HuH-7.5 (cell line): ENCODE data around the gene ADAMTS17.

Experiments
- DNase-seq: peaks from one replicate; pipeline ENCODE4 v3.0.0; 2011; ENCODE audit warnings: low spot score

The ADAMTS17 gene

GRCh38 chr15:100169615-100170290, 172.0 kb downstream of the ADAMTS17 start:
- no peak for DNase-seq

DNA sequence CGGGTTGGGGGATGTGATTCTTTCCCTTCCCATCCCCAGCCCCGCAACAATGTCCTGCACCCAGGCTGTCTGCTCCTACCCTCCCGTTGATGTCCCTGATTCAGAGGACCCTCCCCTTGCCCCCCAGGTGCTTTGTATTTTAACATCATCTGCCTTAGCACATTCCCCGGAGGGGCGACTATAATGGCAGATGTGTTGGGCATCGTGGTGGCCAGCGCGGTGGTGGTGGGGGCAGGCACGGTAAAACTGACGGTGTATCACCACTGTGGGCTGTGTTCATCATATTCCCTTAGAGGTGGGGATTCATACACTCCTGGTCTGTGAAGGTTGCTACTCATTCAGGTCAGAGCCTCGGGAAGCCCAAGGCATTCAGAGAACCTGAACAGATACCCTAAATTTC, 173.0 kb downstream of the ADAMTS17 start:
- no peak for DNase-seq

GRCh38 chr15:100167884-100168375, 173.8 kb downstream of the ADAMTS17 start:
- DNase-seq, result no peak

DNA sequence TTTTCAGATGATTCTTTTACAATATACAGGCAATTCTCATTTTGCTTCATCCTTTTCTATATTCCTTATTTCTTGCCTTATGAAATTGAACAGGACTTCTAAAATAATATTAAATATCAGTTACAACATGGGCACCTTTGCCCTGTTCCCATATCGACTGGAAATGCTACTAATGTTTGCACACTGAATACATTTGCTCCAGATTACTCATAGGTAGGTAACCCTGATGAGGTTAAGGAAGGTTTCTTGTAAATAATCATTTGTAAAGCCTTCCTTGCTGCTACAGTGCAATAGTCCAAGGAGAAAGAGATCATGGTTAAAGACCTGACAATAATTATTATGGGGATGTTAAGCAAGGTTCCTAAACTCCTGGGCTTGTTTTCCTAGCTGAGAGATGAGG, 175.5 kb downstream of the ADAMTS17 start:
- no peak for DNase-seq

DNA sequence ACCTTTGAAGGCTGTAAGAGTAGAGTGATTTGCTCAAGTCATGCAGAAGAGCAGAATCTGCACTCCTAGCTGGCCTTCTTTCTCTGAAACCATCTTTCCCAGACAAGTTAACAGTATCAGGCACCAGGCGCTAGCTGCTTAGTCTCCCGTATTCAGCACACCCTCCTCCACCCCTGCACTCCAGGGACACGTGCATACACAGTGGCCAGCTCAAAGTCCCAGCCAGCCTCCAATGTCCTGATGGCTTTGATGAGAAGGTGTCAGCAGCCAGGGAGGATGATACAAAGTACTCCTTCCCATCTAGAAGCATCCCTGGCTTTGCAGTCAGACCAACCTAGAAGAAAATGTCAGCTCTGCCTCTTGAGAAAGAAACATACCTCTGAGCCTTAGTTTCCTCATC, 177.8 kb downstream of the ADAMTS17 start:
- DNase-seq, result no peak

GRCh38 chr15:100160953-100161352, 180.8 kb downstream of the ADAMTS17 start:
- no peak for DNase-seq

DNA sequence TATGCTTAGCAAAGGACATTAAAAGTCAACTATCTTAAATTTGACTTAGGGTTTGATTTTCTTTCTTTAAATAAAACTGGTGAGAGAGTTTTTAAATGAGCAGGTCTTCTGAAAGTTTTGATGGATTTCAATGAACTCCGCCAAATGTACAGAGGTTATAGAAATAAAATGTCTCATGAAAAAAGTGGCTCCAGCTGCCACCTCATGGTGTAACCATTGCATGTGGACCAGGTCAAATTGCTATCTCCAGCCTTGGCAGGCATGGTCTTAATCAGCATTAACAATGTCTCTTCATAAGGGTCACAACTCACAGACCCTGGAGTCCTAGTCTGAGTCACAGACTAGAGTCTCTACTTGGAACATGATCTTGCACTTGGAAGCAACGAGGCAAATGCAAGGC, 182.3 kb downstream of the ADAMTS17 start:
- no peak for DNase-seq

DNA sequence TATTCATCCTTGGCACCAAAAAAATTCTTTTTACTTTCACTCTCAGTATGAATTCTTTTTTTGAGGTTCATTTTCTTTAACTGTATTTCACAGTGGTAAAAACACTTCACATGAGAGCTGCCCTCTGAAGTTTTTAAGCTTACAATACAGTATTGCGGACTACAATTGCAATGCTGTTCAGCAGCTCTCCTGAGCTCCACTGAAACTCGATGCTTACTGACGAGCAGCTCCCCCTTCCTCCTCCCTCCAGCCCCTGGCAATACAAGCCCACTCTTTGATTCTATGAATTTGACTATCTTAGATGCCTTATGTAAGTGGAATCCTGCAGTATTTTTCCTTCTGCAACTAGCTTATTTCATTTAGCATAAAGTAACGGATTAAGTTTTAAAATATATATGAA, 183.4 kb downstream of the ADAMTS17 start:
- DNase-seq, result no peak

DNA sequence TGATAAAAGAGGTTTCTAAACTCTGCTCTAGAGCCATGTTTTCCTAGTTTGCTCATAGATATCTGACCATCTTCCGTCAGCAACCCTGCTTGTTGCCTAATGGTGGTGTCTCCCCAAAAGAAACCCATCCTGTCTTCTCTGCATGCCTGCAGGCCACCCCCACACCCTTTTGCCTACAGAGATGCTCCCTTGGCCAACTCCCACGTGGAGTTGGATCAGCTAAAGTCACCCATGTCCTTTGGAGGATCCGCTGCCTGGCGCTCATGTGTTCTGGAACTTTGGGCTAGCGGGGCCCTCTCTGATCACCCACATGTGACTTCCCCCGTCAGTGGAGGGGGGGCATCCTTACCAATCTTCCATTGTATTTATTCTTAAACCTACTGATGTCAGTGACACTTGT, 185.6 kb downstream of the ADAMTS17 start:
- DNase-seq, result no peak

DNA sequence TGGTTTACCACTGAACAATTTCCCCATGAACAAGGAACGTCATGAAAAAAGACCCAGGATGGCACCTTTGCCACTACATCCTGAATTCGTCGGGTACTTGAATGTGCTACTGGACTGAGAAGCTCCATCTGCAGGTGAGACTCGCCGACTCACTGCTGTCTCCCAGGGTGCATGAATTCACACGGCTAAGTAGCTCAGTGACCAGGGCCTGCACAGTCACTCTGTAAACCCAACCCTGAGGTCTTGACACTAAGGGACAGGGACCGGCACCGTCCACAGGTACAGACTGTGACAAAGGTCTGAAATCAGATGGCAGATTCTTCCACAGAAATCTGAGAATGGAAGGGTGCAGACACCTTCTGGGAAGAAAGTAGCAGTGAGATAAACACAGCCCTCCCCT, 187.4 kb downstream of the ADAMTS17 start:
- DNase-seq, result no peak

GRCh38 chr15:100152463-100152862, 189.3 kb downstream of the ADAMTS17 start:
- DNase-seq, result no peak

DNA sequence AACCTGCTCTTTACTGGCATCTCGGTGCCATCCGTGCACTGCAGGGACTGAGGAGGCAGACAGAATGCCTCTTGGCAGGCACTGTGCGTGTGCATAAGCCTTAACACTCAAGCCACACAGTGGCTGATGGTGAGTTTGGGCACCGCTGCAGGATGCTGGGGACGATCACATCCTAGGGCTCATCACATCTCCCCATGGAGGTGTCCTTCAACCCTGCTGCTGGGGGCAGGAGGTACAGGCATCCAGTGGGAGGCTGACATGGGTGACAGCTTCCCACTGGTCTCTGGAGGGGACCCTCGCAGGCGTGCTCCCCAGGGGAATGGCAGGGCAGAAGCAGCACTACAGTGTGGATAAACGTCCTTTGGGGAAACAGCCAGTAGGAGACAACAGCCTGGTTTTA, 190.9 kb downstream of the ADAMTS17 start:
- DNase-seq, result no peak

GRCh38 chr15:100147828-100148227, 193.9 kb downstream of the ADAMTS17 start:
- DNase-seq, result no peak

GRCh38 chr15:100143378-100143777, 198.4 kb downstream of the ADAMTS17 start:
- DNase-seq, result no peak

GRCh38 chr15:100141311-100142001, 200.3 kb downstream of the ADAMTS17 start:
- DNase-seq, result no peak

GRCh38 chr15:100140527-100141308, 201.1 kb downstream of the ADAMTS17 start:
- no peak for DNase-seq

- no peak for DNase-seq
These were observed 207.2 kb downstream of the ADAMTS17 start for GRCh38 chr15:100134586-100134985.

- DNase-seq, result no peak
These were observed 207.6 kb downstream of the ADAMTS17 start for GRCh38 chr15:100134089-100134583.

- no peak for DNase-seq
These were observed 208.8 kb downstream of the ADAMTS17 start for GRCh38 chr15:100133001-100133400.

GRCh38 chr15:100132309-100132708, 209.5 kb downstream of the ADAMTS17 start:
- DNase-seq, result no peak

DNA sequence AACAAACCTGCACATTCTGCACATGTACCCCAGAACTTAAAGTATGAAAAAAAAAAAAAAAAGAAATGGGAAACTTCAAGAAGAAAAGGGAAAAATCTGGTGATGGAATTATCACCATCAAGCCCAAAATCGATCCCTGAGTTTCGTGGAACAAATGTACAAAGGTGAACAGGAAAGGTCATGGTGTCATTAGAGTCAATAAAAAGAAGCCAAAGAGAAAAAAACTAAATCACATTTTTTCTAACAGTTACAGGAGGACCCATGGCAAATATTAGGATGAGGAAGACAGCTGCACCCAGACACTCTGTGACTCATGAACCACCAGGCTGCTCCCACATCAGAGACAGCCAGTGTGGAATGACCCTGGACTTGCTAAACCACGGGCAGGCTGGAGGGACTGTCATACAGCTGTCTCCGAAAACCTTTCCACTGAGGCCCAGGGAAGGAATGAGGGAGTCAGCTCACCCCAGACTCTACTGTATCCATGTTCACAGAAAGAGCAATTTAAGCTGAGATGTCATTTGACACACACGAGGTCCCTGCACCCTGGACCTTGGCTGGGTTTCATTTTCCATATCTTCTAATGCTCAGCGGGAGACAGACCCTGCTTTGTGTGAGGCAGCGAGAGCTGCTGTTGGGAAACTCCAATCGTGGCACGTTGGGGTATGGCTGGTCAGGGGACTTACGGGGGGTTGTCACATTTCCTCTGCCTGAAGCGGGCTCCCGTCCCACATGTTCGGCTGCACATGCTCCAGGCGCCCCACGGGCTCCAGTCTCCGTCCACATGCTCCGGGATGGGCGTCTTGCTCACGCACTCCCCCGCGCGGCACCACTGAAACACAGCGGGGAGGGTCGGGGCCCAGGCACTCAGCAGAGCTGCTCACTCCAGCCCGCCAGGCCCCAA, 210.2 kb downstream of the ADAMTS17 start:
- peak; percentile 76 for DNase-seq

DNA sequence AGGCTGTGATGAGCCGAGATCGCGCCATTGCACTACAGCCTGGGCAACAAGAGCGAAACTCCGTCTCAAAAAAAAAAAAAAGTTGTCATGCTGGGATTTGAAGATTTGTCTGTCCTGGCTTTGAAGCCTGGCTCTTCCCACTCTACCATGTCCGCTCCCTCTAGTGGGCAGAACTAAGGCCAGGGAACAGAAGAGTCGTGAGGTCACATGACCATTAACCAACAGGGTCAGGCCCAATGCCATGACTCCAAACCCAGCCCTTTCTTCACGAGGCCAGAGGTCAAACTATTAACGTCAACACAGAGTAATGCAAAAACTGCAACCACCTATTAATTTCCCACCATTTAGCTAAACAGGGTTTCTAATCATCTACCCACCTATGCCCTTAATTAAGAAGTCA, 212.1 kb downstream of the ADAMTS17 start:
- DNase-seq, result no peak
